Raji (cell line): ENCODE data around the gene SSNA1.

ENCODE experiments used
- POLR2A ChIP-seq: IDR thresholded peaks from 2 replicates; pipeline ENCODE4 v1.6.1; 2011; ENCODE audit warnings: low read depth, low read length, control low read depth; ENCODE audit not compliant: insufficient read depth

Gene SSNA1, protein sequence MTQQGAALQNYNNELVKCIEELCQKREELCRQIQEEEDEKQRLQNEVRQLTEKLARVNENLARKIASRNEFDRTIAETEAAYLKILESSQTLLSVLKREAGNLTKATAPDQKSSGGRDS

DNA sequence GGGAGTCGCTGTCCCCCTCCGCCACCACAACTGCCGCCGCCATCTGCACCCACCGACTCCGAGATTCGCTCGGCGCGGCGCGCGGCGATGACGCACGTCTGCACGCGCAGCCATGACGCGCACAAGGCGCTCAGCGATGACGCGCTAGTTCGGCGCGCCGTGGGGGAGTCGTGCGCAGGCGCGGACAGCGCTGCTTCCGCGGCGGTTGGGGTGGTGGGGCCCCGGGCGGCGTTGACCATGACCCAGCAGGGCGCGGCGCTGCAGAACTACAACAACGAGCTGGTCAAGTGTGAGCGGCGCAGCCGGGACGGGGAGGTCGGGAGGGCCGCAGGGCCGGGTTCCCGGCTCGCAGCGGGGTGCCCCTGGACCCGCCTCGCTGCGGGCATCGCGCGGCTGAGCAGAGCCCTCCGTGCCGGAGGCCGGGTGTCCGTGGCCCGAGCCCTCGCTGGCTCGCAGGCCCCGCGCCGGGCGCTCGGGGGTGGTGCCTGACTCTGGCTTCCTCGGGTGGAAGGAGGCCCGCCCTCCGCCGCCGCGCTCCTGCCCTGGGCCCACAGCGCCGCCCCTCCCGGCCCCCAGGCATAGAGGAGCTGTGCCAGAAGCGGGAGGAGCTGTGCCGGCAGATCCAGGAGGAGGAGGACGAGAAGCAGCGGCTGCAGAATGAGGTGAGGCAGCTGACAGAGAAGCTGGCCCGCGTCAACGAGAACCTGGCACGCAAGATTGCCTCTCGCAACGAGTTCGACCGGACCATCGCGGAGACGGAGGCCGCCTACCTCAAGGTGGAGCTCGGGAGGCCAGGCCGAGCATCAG lies at the start of gene SSNA1, which contains the start of gene ANAPC2:
TSS of gene SSNA1 (plus strand) at position 187 of the 807 bp plus-strand sequence. CDS start at position 238, 51 bp downstream.
TSS of gene ANAPC2 (minus strand) at position 71 of the 807 bp plus-strand sequence. CDS start at position 43, 28 bp downstream.
- TF ChIP-seq POLR2A: peak; percentile 92

DNA sequence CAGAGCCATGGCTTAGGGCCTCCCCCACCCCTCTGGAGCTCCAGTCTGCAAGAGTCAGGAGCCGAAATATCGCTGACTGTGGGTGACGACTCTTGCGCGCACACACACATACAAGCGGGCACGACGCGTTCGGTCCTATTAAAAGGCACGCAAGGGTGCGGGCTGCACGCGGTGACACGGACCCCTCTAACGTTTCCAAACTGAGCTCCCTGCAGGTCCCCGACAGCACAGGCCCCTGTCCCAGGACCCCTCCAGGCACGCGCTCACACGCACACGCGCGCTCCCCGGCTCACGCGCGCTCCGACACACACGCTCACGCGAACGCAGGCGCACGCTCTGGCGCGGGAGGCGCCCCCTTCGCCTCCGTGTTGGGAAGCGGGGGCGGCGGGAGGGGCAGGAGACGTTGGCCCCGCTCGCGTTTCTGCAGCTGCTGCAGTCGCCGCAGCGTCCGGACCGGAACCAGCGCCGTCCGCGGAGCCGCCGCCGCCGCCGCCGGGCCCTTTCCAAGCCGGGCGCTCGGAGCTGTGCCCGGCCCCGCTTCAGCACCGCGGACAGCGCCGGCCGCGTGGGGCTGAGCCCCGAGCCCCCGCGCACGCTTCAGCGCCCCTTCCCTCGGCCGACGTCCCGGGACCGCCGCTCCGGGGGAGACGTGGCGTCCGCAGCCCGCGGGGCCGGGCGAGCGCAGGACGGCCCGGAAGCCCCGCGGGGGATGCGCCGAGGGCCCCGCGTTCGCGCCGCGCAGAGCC lies 49.6 kb upstream of the SSNA1 start, which contains the start of gene GRIN1:
TSS of gene GRIN1 (plus strand) at position 433 of the 746 bp plus-strand sequence. CDS start 333 bp downstream, outside the sequence.
- no peak for TF ChIP-seq POLR2A

- TF ChIP-seq POLR2A: no peak
These were observed 48.9 kb upstream of the SSNA1 start for GRCh38 chr9:137139468-137140150.

GRCh38 chr9:137140151-137141012 lies 48.1 kb upstream of the SSNA1 start:
- no peak for TF ChIP-seq POLR2A

GRCh38 chr9:137141050-137141810 lies 47.2 kb upstream of the SSNA1 start:
- TF ChIP-seq POLR2A: no peak

GRCh38 chr9:137141976-137142936 lies 46.2 kb upstream of the SSNA1 start:
- no peak for TF ChIP-seq POLR2A

- no peak for TF ChIP-seq POLR2A
These were observed 45.0 kb upstream of the SSNA1 start for GRCh38 chr9:137143459-137143858.

DNA sequence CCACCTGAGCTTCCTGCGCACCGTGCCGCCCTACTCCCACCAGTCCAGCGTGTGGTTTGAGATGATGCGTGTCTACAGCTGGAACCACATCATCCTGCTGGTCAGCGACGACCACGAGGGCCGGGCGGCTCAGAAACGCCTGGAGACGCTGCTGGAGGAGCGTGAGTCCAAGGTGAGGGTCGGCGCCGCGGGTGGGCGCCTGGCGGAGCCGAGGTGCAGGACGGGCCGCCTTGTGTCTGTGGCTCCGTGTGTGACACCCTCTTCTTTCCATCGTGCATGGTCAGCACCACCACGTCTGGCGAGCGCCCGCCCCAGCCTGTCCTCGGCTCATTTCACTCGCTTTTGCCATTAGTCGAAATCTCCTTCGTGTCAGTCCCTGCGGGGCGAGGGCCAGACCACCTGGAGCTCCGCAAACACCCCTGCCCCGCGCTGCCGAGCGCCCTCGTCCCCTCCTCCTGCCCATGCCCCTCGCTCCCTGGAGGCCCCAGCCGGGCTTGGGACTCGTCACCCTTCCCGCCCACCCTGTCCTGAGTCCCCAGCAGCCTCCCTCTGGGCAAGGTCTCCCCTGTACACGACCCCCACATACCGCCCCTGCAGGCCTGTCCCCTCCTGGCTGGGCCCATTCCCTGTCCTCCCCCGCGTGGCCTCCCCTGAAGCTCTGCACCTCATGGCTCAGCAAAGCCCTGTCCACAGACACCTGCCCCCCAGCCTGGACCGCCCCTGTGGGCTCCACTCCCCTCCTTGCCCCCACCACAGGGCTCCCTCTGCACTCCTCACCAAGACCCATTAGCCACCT lies 42.5 kb upstream of the SSNA1 start:
- TF ChIP-seq POLR2A: no peak

DNA sequence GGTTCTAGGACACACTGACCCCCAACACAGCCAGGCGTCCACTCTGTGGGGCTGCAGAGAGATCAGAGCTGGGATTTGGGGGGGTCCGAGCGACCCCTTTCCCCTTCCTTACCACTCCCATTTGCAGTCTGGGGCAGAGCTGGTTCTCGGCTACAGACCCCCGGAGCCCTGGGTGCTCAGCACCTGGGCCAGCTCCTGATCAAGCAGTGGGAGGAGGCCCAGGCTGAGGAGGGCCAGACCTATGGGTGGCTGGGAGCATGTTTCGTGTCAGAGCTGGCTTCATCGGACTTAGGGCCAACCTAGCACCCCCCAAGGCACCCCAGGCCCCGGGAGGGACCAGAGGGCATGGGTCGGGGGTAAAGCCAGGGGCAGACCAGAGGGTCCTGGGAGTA lies 42.0 kb upstream of the SSNA1 start:
- no peak for TF ChIP-seq POLR2A

GRCh38 chr9:137147091-137147792 lies 41.2 kb upstream of the SSNA1 start:
- TF ChIP-seq POLR2A: no peak

DNA sequence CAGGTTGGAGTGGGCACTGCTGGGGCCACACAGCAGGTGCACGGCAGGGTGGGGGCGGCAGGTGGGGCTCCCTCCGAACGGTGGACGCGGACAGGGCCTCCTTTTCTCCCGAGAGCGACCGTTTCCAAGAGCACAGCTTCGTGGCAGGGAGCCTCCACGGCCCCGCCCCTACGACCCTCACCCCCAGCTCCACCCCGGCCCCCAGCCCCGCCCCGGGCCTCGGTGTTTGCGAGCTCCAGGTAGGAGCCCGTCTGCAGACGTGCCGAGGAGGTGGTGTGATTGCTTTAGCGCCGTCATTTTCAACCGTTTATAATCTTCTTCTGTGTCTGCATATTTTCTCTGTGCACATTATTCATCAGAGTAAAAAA lies 40.7 kb upstream of the SSNA1 start:
- no peak for TF ChIP-seq POLR2A
